Fibroblast of lung (primary cell): ENCODE data around the gene TOGARAM2. TPM values are rescaled to one million over a fixed set of nuclear protein-coding genes. Genes with fewer than 3 reads are reported as not detected.

Source experiments
- DNase-seq, 2 donors: peaks; one replicate each; pipeline versions ENCODE4 v3.0.0 to v3.0.0-alpha.2; 2010; ENCODE audit warnings: low read depth in 2 of 2
- H2AFZ ChIP-seq: 2 replicates; pipeline ENCODE4 v1.5.1; 2012; ENCODE audit warnings: low read length, control low read depth, inconsistent platforms
- H3K27ac ChIP-seq: 2 replicates; pipeline ENCODE4 v1.5.1; 2011; ENCODE audit warnings: low read length, control low read depth; ENCODE audit not compliant: insufficient read depth
- H3K27me3 ChIP-seq: 2 replicates; pipeline ENCODE4 v1.5.1; 2011; ENCODE audit warnings: mild to moderate bottlenecking, low read length; ENCODE audit not compliant: control insufficient read depth, insufficient read depth
- H3K36me3 ChIP-seq: 2 replicates; pipeline ENCODE4 v1.5.1; 2011; ENCODE audit warnings: low read length; ENCODE audit not compliant: control insufficient read depth, insufficient read depth
- H3K4me1 ChIP-seq: 2 replicates; pipeline ENCODE4 v1.5.1; 2011; ENCODE audit warnings: low read length; ENCODE audit not compliant: control insufficient read depth, insufficient read depth; ENCODE audit errors: extremely low read depth
- H3K4me2 ChIP-seq: 2 replicates; pipeline ENCODE4 v1.5.1; 2011; ENCODE audit warnings: low read length, control low read depth; ENCODE audit not compliant: insufficient read depth; ENCODE audit errors: extremely low read depth
- H3K4me3 ChIP-seq, 4 experiments: fragments of 200-600 bp in 1 of 4; sonication (generic) in 1 of 4; replicated peaks in 1 of 4; 2 replicates each; pipeline ENCODE4 v1.5.1; 2011 to 2016; ENCODE audit warnings: low read length in 4 of 4, low read depth in 3 of 4, mild to moderate bottlenecking in 3 of 4, control low read depth in 2 of 4, inconsistent platforms in 1 of 4, mixed read lengths in 1 of 4; ENCODE audit not compliant: insufficient read depth in 1 of 4; ENCODE audit errors: control extremely low read depth in 1 of 4
- H3K79me2 ChIP-seq: 2 replicates; pipeline ENCODE4 v1.5.1; 2012; ENCODE audit warnings: mild to moderate bottlenecking, low read length, inconsistent platforms; ENCODE audit not compliant: control insufficient read depth, insufficient read depth
- H3K9ac ChIP-seq: 2 replicates; pipeline ENCODE4 v1.5.1; 2011; ENCODE audit warnings: mild to moderate bottlenecking, low read length, control low read depth; ENCODE audit not compliant: insufficient read depth
- H3K9me3 ChIP-seq: 2 replicates; pipeline ENCODE4 v1.5.1; 2012; ENCODE audit warnings: low read depth, low read length; ENCODE audit not compliant: control insufficient read depth, insufficient read depth
- H4K20me1 ChIP-seq: 2 replicates; pipeline ENCODE4 v1.5.1; 2011; ENCODE audit warnings: low read length; ENCODE audit not compliant: control insufficient read depth, insufficient read depth; ENCODE audit errors: extremely low read depth
- EZH2 ChIP-seq: IDR thresholded peaks from 2 replicates; pipeline ENCODE4 v1.5.1; 2012; ENCODE audit warnings: low read length, control low read depth, mild to moderate bottlenecking; ENCODE audit errors: missing control alignments
- polyA plus RNA-seq, 2 donors: library from polyadenylated mRNA; depleted of rRNA in 1 of 2; stranded (reverse) in 1 of 2; unstranded in 1 of 2; fragments of >200 nt; gene quantifications; 2 replicates each; pipeline ENCODE4 v1.2.1, GENCODE V29; 2011 to 2012; ENCODE audit warnings: missing spikeins in 1 of 2
- total RNA-seq: library from RNA; depleted of rRNA; stranded (reverse); fragments of >200 nt; gene quantifications from 2 replicates; pipeline ENCODE4 v1.2.1, GENCODE V29; 2014
- TF ChIP-seq, protein P1 (sequence below), 2 donors: IDR thresholded peaks in 1 of 2; conservative IDR thresholded peaks in 1 of 2; 1 replicate in 1 of 2; 2 replicates in 1 of 2; pipeline ENCODE4 v1.5.1; 2011 to 2012; ENCODE audit warnings: low read length in 2 of 2, control low read depth in 1 of 2, inconsistent platforms in 1 of 2, low read depth in 1 of 2, mild to moderate bottlenecking in 1 of 2

The TOGARAM2 gene
- total and polyA plus RNA-seq, 2 donors (not counting 1 experiment from before 2014, with no cell fraction given): 0.15 to 0.33 TPM

DNA sequence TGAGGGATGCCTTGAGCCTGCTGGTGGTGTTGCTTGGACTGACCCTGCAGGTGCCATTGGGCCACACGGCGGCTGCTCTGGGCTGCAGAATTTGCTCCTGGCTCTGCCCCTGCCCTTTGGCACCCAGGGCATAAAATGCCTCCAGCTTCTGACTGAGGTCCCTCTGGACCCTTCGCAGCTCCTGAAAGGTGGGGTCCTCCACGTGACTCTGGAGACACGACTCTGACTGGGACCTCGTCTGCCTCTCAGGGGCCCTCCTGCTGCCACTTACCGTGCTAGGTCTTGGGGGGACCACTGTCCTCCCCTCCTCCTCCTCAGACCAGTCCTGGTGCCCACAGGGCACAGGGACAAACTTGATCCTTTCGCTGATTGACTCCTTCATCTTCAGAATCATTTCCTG is 91.2 kb downstream of the TOGARAM2 start:
- TF ChIP-seq, protein P1, sequence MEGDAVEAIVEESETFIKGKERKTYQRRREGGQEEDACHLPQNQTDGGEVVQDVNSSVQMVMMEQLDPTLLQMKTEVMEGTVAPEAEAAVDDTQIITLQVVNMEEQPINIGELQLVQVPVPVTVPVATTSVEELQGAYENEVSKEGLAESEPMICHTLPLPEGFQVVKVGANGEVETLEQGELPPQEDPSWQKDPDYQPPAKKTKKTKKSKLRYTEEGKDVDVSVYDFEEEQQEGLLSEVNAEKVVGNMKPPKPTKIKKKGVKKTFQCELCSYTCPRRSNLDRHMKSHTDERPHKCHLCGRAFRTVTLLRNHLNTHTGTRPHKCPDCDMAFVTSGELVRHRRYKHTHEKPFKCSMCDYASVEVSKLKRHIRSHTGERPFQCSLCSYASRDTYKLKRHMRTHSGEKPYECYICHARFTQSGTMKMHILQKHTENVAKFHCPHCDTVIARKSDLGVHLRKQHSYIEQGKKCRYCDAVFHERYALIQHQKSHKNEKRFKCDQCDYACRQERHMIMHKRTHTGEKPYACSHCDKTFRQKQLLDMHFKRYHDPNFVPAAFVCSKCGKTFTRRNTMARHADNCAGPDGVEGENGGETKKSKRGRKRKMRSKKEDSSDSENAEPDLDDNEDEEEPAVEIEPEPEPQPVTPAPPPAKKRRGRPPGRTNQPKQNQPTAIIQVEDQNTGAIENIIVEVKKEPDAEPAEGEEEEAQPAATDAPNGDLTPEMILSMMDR (conservative IDR thresholded peaks at IDR 0.05 in 1 of 2, IDR thresholded peaks at IDR 0.05 in 1 of 2; ENCODE audit: low read depth in 1 of 2, low read length in 2 of 2): no peak
- no peak for TF ChIP-seq EZH2
- Histone ChIP-seq H3K9ac (no peak overlapping the region), H3K36me3 (no peaks in the 10 kb centered on the region), H3K4me1 (no peaks in the 10 kb centered on the region), H3K79me2 (no peaks in the 10 kb centered on the region), H4K20me1 (no peaks in the 10 kb centered on the region), H3K4me2 (no peak overlapping the region), H2AFZ (no peak overlapping the region), H3K27ac (no peak overlapping the region), H3K9me3 (no peaks in the 10 kb centered on the region), H3K27me3 (peaks cover 2% of the 10 kb centered on the region), H3K4me3 (no peak overlapping the region)
- no peak for DNase-seq

DNA sequence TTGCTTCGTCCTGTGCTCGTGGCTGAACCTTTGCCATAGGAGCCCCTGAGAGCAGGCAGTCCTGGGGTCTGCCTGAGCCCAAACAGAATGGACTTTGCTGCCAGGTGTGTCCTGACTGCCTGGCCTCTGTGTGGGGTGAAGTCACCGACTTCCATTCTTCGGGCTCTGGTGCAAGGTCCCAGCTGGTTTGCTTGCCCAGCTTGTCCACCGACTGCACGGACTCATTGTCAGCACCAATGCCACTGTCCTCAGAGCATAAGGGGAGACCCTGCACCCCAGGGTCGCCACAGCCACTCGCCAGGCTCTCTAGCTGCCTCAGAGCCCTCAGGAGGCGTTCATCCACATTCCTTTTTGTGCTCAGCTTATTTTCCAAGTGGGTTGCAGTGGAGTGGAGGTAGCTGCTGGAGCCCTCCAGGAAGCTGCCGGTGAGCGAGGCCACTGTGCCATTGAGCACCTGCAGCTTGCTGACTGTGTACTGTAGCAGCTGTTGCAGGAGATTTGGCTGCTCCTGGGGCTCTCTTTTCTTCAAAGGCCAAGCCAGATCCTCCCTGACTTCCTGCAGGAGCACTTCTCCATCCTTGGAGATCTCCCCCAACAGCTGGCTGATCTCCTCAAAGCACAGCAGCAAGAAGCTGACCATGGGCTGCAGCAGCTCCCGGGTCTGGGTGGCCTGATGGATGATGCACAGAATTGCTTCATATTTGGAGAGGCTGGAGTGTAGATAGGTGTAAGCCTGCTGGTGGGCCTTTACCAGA is 92.0 kb downstream of the TOGARAM2 start:
- DNase-seq: no peak
- peaks cover 2% of the 10 kb centered on the region for H3K27me3 ChIP-seq
- H3K36me3 ChIP-seq: no peaks in the 10 kb centered on the region
- no peak overlapping the region for H3K27ac ChIP-seq
- no peaks in the 10 kb centered on the region for H3K9me3 ChIP-seq
- no peak overlapping the region for H3K9ac ChIP-seq
- no peak overlapping the region for H3K4me3 ChIP-seq
- no peaks in the 10 kb centered on the region for H4K20me1 ChIP-seq
- H3K79me2 ChIP-seq: no peaks in the 10 kb centered on the region
- no peak overlapping the region for H3K4me2 ChIP-seq
- H2AFZ ChIP-seq: no peak overlapping the region
- no peaks in the 10 kb centered on the region for H3K4me1 ChIP-seq
- no peak for TF ChIP-seq EZH2

DNA sequence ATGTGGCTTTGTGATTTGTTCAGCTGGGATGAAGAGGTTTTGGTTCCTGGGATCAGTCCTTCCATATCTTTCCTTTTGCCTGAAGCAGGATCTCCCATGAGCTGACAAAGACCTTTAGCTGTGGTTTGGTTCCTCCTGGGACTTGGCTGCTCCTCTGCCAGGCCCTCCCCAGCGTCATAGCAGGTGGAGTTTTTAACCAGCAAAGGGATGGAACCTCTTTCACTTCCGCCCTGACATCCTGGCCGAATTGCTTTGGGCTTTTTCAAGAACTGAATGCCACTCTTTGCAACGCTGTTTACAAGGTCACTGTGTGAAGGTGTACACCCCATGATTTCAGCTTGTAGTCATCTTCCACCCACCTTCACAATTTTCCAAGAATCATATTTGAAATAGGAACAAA is 92.8 kb downstream of the TOGARAM2 start:
- Histone ChIP-seq H3K36me3 (no peaks in the 10 kb centered on the region), H3K4me1 (no peaks in the 10 kb centered on the region), H2AFZ (no peak overlapping the region), H3K9ac (no peak overlapping the region), H3K9me3 (no peaks in the 10 kb centered on the region), H3K27ac (no peak overlapping the region), H3K79me2 (no peaks in the 10 kb centered on the region), H3K4me2 (no peak overlapping the region), H4K20me1 (no peaks in the 10 kb centered on the region), H3K4me3 (no peak overlapping the region), H3K27me3 (peaks cover 2% of the 10 kb centered on the region)
- TF ChIP-seq, protein P1 (conservative IDR thresholded peaks at IDR 0.05 in 1 of 2, IDR thresholded peaks at IDR 0.05 in 1 of 2; ENCODE audit: low read depth in 1 of 2, low read length in 2 of 2): no peak
- no peak for TF ChIP-seq EZH2
- no peak for DNase-seq
